Measurements from ENCODE around the gene MAGI2. TPM values are rescaled to one million over a fixed set of nuclear protein-coding genes. Genes with fewer than 3 reads are reported as not detected.

Gene MAGI2
- total RNA-seq, 2 experiments from 2014 or later = 0.14 to 0.19 TPM

- no peak for ATAC-seq (ENCODE audit: low read depth)
- H3K9me3 Mint-ChIP-seq = no peaks in the 10 kb centered on the region
These were observed 66.6 kb downstream of the MAGI2 start for GRCh38 chr7:79386688-79387422.

GRCh38 chr7:79381921-79382320, 71.5 kb downstream of the MAGI2 start:
- POLR2A ChIA-PET = no interaction called here
- ATAC-seq (ENCODE audit: low read depth) (no peak), DNase-seq (no peak)
- no peaks in the 10 kb centered on the region for H3K9me3 Mint-ChIP-seq
- H3K4me3 Mint-ChIP-seq = no peak overlapping the region
- H3K27ac Mint-ChIP-seq = no peak overlapping the region
- H3K36me3 Mint-ChIP-seq = no peaks in the 10 kb centered on the region
- no peaks in the 10 kb centered on the region for H3K27me3 Mint-ChIP-seq
- no peaks in the 10 kb centered on the region for H3K4me1 Mint-ChIP-seq

More at GRCh38 chr7:79386688-79387422, 66.6 kb downstream of the MAGI2 start:
- POLR2A ChIA-PET = no interaction called here
- H3K27me3 Mint-ChIP-seq = no peaks in the 10 kb centered on the region
- no peak overlapping the region for H3K4me3 Mint-ChIP-seq
- no peaks in the 10 kb centered on the region for H3K4me1 Mint-ChIP-seq
- H3K36me3 Mint-ChIP-seq = no peaks in the 10 kb centered on the region
- no peak overlapping the region for H3K27ac Mint-ChIP-seq
- no peak for DNase-seq

GRCh38 chr7:79377097-79377496, 76.4 kb downstream of the MAGI2 start:
- no peaks in the 10 kb centered on the region for H3K4me1 Mint-ChIP-seq
- no peak for ATAC-seq (ENCODE audit: low read depth)
- no peak for DNase-seq
- no peak overlapping the region for H3K27ac Mint-ChIP-seq
- no peak overlapping the region for H3K4me3 Mint-ChIP-seq
- no peaks in the 10 kb centered on the region for H3K36me3 Mint-ChIP-seq
- H3K27me3 Mint-ChIP-seq = no peaks in the 10 kb centered on the region
- no peaks in the 10 kb centered on the region for H3K9me3 Mint-ChIP-seq
- POLR2A ChIA-PET = no interaction called here

- no peaks in the 10 kb centered on the region for H3K4me1 Mint-ChIP-seq
These were observed 77.0 kb downstream of the MAGI2 start for GRCh38 chr7:79376299-79377025.

GRCh38 chr7:79361214-79361613, 92.3 kb downstream of the MAGI2 start:
- Mint-ChIP-seq H3K4me3 (no peak overlapping the region), H3K36me3 (no peaks in the 10 kb centered on the region), H3K27me3 (no peaks in the 10 kb centered on the region), H3K4me1 (no peaks in the 10 kb centered on the region), H3K9me3 (no peaks in the 10 kb centered on the region), H3K27ac (no peak overlapping the region)
- no peak for ATAC-seq (ENCODE audit: low read depth)
- POLR2A ChIA-PET = no interaction called here
- no peak for DNase-seq

More at GRCh38 chr7:79376299-79377025, 77.0 kb downstream of the MAGI2 start:
- no peaks in the 10 kb centered on the region for H3K9me3 Mint-ChIP-seq
- no peak overlapping the region for H3K27ac Mint-ChIP-seq
- ATAC-seq (ENCODE audit: low read depth) (no peak), DNase-seq (no peak)
- no peaks in the 10 kb centered on the region for H3K27me3 Mint-ChIP-seq
- no peak overlapping the region for H3K4me3 Mint-ChIP-seq
- POLR2A ChIA-PET = no interaction called here
- H3K36me3 Mint-ChIP-seq = no peaks in the 10 kb centered on the region

- ATAC-seq (ENCODE audit: low read depth) (no peak), DNase-seq (no peak)
- Mint-ChIP-seq H3K36me3 (no peaks in the 10 kb centered on the region), H3K27ac (no peak overlapping the region), H3K9me3 (no peaks in the 10 kb centered on the region), H3K4me3 (no peak overlapping the region), H3K27me3 (no peaks in the 10 kb centered on the region), H3K4me1 (no peaks in the 10 kb centered on the region)
- POLR2A ChIA-PET = no interaction called here
These were observed 93.6 kb downstream of the MAGI2 start for GRCh38 chr7:79359827-79360226.

- H3K27ac Mint-ChIP-seq = no peak overlapping the region
- DNase-seq = no peak
- POLR2A ChIA-PET = no interaction called here
- H3K9me3 Mint-ChIP-seq = no peaks in the 10 kb centered on the region
- H3K36me3 Mint-ChIP-seq = no peaks in the 10 kb centered on the region
- no peaks in the 10 kb centered on the region for H3K27me3 Mint-ChIP-seq
- no peak for ATAC-seq (ENCODE audit: low read depth)
- H3K4me3 Mint-ChIP-seq = no peak overlapping the region
- H3K4me1 Mint-ChIP-seq = no peaks in the 10 kb centered on the region
These were observed 96.4 kb downstream of the MAGI2 start for GRCh38 chr7:79357101-79357500.

GRCh38 chr7:79353720-79354468, 99.6 kb downstream of the MAGI2 start:
- POLR2A ChIA-PET = no interaction called here

GRCh38 chr7:79352323-79352722, 101.1 kb downstream of the MAGI2 start:
- Mint-ChIP-seq H3K27me3 (no peaks in the 10 kb centered on the region), H3K4me3 (no peak overlapping the region), H3K36me3 (no peaks in the 10 kb centered on the region), H3K9me3 (no peaks in the 10 kb centered on the region), H3K27ac (no peak overlapping the region), H3K4me1 (no peaks in the 10 kb centered on the region)
- POLR2A ChIA-PET = no interaction called here
- ATAC-seq (ENCODE audit: low read depth) (no peak), DNase-seq (no peak)

More at GRCh38 chr7:79353720-79354468, 99.6 kb downstream of the MAGI2 start:
- H3K9me3 Mint-ChIP-seq = no peaks in the 10 kb centered on the region
- H3K27me3 Mint-ChIP-seq = no peaks in the 10 kb centered on the region
- no peaks in the 10 kb centered on the region for H3K36me3 Mint-ChIP-seq
- no peak for ATAC-seq (ENCODE audit: low read depth)
- no peak for DNase-seq
- H3K4me3 Mint-ChIP-seq = no peak overlapping the region
- no peaks in the 10 kb centered on the region for H3K4me1 Mint-ChIP-seq
- H3K27ac Mint-ChIP-seq = no peak overlapping the region

GRCh38 chr7:79347351-79347750, 106.1 kb downstream of the MAGI2 start:
- H3K27me3 Mint-ChIP-seq = no peaks in the 10 kb centered on the region
- DNase-seq = no peak
- no peaks in the 10 kb centered on the region for H3K9me3 Mint-ChIP-seq
- H3K4me3 Mint-ChIP-seq = no peak overlapping the region
- no peaks in the 10 kb centered on the region for H3K4me1 Mint-ChIP-seq
- no peaks in the 10 kb centered on the region for H3K36me3 Mint-ChIP-seq
- POLR2A ChIA-PET = no interaction called here
- no peak for ATAC-seq (ENCODE audit: low read depth)
- no peak overlapping the region for H3K27ac Mint-ChIP-seq

- no peak for DNase-seq
- POLR2A ChIA-PET = no interaction called here
- Mint-ChIP-seq H3K4me1 (no peaks in the 10 kb centered on the region), H3K27ac (no peak overlapping the region), H3K27me3 (no peaks in the 10 kb centered on the region), H3K4me3 (no peak overlapping the region), H3K36me3 (no peaks in the 10 kb centered on the region), H3K9me3 (no peaks in the 10 kb centered on the region)
- ATAC-seq (ENCODE audit: low read depth) = no peak
These were observed 111.6 kb downstream of the MAGI2 start for GRCh38 chr7:79341902-79342301.

GRCh38 chr7:79340212-79340611, 113.3 kb downstream of the MAGI2 start:
- ATAC-seq (ENCODE audit: low read depth) (no peak), DNase-seq (no peak)
- Mint-ChIP-seq H3K36me3 (no peaks in the 10 kb centered on the region), H3K4me3 (no peak overlapping the region), H3K4me1 (no peaks in the 10 kb centered on the region), H3K27me3 (no peaks in the 10 kb centered on the region), H3K27ac (no peak overlapping the region), H3K9me3 (no peaks in the 10 kb centered on the region)
- POLR2A ChIA-PET = no interaction called here

- ATAC-seq (ENCODE audit: low read depth) = no peak
- H3K27ac Mint-ChIP-seq = no peak overlapping the region
- H3K36me3 Mint-ChIP-seq = no peaks in the 10 kb centered on the region
- POLR2A ChIA-PET = no interaction called here
- H3K4me3 Mint-ChIP-seq = no peak overlapping the region
- H3K9me3 Mint-ChIP-seq = no peaks in the 10 kb centered on the region
- no peak for DNase-seq
- no peaks in the 10 kb centered on the region for H3K27me3 Mint-ChIP-seq
- no peaks in the 10 kb centered on the region for H3K4me1 Mint-ChIP-seq
These were observed 114.1 kb downstream of the MAGI2 start for GRCh38 chr7:79339208-79339925.

All from activated naive CD8-positive, alpha-beta T cell treated with anti-CD3 and anti-CD28 coated beads, Interleukin-2, amount 10 ng/mL, durations not matched to agents 7 days and 5 days (primary cell).